Measurements from ENCODE around the gene LACC1. TPM values are rescaled to one million over a fixed set of nuclear protein-coding genes. Genes with fewer than 3 reads are reported as not detected.

Gene LACC1
- total RNA-seq, 1 experiment from 2014 or later = 7.2 TPM

- Histone ChIP-seq H3K9me3 (no peaks in the 10 kb centered on the region), H3K4me3 (ENCODE audit: low read depth, low read length) (no peak overlapping the region), H3K27me3 (replicated peaks; ENCODE audit: control insufficient read depth, insufficient read depth, low read length) (no peaks in the 10 kb centered on the region), H3K4me1 (no peaks in the 10 kb centered on the region), H3K36me3 (ENCODE audit: control insufficient read depth, insufficient read depth, low read length) (no peaks in the 10 kb centered on the region; the same call in 1 of the 2 replicates)
- ChIA-PET CTCF (no interaction called here), POLR2A (no interaction called here)
- peaks cover under 1% of the 10 kb centered on the region for H3K4me1 Mint-ChIP-seq (ENCODE audit: low read depth, unreplicated experiment)
- peaks cover 9% of the 10 kb centered on the region for H3K36me3 Mint-ChIP-seq (ENCODE audit: insufficient read depth, unreplicated experiment)
- intact Hi-C loops (cut with micrococcal nuclease; ENCODE audit: unreplicated experiment) = no loop called here
- no peaks in the 10 kb centered on the region for H3K9me3 Mint-ChIP-seq (ENCODE audit: unreplicated experiment)
- BruUV-seq (replicated peaks) = no TSS peak
- no peak for TF ChIP-seq CTCF (IDR thresholded peaks at IDR 0.05; ENCODE audit: insufficient read depth in 1 of 2, low read depth in 1 of 2, low read length in 1 of 2, severe bottlenecking in 1 of 2, unreplicated experiment in 1 of 2)
- H3K27me3 Mint-ChIP-seq (ENCODE audit: insufficient read depth, unreplicated experiment) = no peaks in the 10 kb centered on the region
- H3K27ac Mint-ChIP-seq (ENCODE audit: unreplicated experiment) = no peak overlapping the region
- H3K4me3 Mint-ChIP-seq (ENCODE audit: unreplicated experiment) = no peak overlapping the region
- DNase-seq = no peak
Measured at GRCh38 chr13:43883631-43884030, 3.9 kb downstream of the LACC1 start.

GRCh38 chr13:43884222-43884621 is 4.5 kb downstream of the LACC1 start:
- no peak for DNase-seq
- POLR2A ChIA-PET = no interaction called here
- H3K27ac Mint-ChIP-seq (ENCODE audit: unreplicated experiment) = no peak overlapping the region
- no peak overlapping the region for H3K4me3 Mint-ChIP-seq (ENCODE audit: unreplicated experiment)
- TF ChIP-seq CTCF (IDR thresholded peaks at IDR 0.05; ENCODE audit: insufficient read depth in 1 of 2, low read depth in 1 of 2, low read length in 1 of 2, severe bottlenecking in 1 of 2, unreplicated experiment in 1 of 2) = no peak
- peaks cover 8% of the 10 kb centered on the region for H3K36me3 Mint-ChIP-seq (ENCODE audit: insufficient read depth, unreplicated experiment)
- Histone ChIP-seq H3K9me3 (no peaks in the 10 kb centered on the region), H3K27me3 (replicated peaks; ENCODE audit: control insufficient read depth, insufficient read depth, low read length) (no peaks in the 10 kb centered on the region), H3K4me1 (no peaks in the 10 kb centered on the region), H3K36me3 (ENCODE audit: control insufficient read depth, insufficient read depth, low read length) (no peaks in the 10 kb centered on the region; the same call in 1 of the 2 replicates), H3K4me3 (ENCODE audit: low read depth, low read length) (no peak overlapping the region)
- H3K9me3 Mint-ChIP-seq (ENCODE audit: unreplicated experiment) = no peaks in the 10 kb centered on the region
- no peaks in the 10 kb centered on the region for H3K27me3 Mint-ChIP-seq (ENCODE audit: insufficient read depth, unreplicated experiment)
- CTCF ChIA-PET = no interaction called here
- no peaks in the 10 kb centered on the region for H3K4me1 Mint-ChIP-seq (ENCODE audit: low read depth, unreplicated experiment)
- no TSS peak for BruUV-seq (replicated peaks)
- intact Hi-C loops (cut with micrococcal nuclease; ENCODE audit: unreplicated experiment) = no loop called here

GRCh38 chr13:43894438-43894837 is 14.7 kb downstream of the LACC1 start:
- H3K27ac Mint-ChIP-seq (ENCODE audit: unreplicated experiment) = no peak overlapping the region
- H3K27me3 Mint-ChIP-seq (ENCODE audit: insufficient read depth, unreplicated experiment) = no peaks in the 10 kb centered on the region
- no peaks in the 10 kb centered on the region for H3K9me3 ChIP-seq
- H3K9me3 Mint-ChIP-seq (ENCODE audit: unreplicated experiment) = no peaks in the 10 kb centered on the region
- no peak for DNase-seq
- POLR2A ChIA-PET = no interaction called here
- BruUV-seq (replicated peaks) = no TSS peak
- no peaks in the 10 kb centered on the region for H3K4me1 ChIP-seq
- H3K4me1 Mint-ChIP-seq (ENCODE audit: low read depth, unreplicated experiment) = no peaks in the 10 kb centered on the region
- peak; percentile 6 to 48 for TF ChIP-seq CTCF (IDR thresholded peaks at IDR 0.05; ENCODE audit: insufficient read depth in 1 of 2, low read depth in 1 of 2, low read length in 1 of 2, severe bottlenecking in 1 of 2, unreplicated experiment in 1 of 2)
- no peak overlapping the region for H3K4me3 ChIP-seq (ENCODE audit: low read depth, low read length)
- no peaks in the 10 kb centered on the region for H3K27me3 ChIP-seq (replicated peaks; ENCODE audit: control insufficient read depth, insufficient read depth, low read length)
- H3K4me3 Mint-ChIP-seq (ENCODE audit: unreplicated experiment) = no peak overlapping the region
- intact Hi-C loops (cut with micrococcal nuclease; ENCODE audit: unreplicated experiment) = no loop called here
- H3K36me3 ChIP-seq (ENCODE audit: control insufficient read depth, insufficient read depth, low read length) = no peaks in the 10 kb centered on the region
- H3K36me3 Mint-ChIP-seq (ENCODE audit: insufficient read depth, unreplicated experiment) = peaks cover 6% of the 10 kb centered on the region
- CTCF ChIA-PET = interaction anchor here (0.6 to 1.0 kb wide), 3 partner anchors 15 to 541 kb away, joined by 3 to 6 read pairs (median 6); partner anchors contain the start of genes CCDC122 and LACC1
